Stimulated activated CD8-positive, alpha-beta memory T cell treated with anti-CD3 and anti-CD28 coated beads, Interleukin-4, amount 100 ng/mL, for 1 hour (primary cell): ENCODE measurements around the gene SAP30BP.
A peak's percentile ranks its signal among the peaks of the same experiment; 100 is the strongest.
"Not testable (repeated sequence)": the region's sequence is repeated elsewhere in the genome, so short reads cannot be mapped to it uniquely, and the experiment has no call there.

Source experiments
- DNase-seq, 2 donors: peaks; one replicate each; pipeline ENCODE4 v3.0.0-alpha.2; 2020; ENCODE audit warnings: low read depth in 2 of 2, low spot score in 1 of 2

SAP30BP gene

DNA sequence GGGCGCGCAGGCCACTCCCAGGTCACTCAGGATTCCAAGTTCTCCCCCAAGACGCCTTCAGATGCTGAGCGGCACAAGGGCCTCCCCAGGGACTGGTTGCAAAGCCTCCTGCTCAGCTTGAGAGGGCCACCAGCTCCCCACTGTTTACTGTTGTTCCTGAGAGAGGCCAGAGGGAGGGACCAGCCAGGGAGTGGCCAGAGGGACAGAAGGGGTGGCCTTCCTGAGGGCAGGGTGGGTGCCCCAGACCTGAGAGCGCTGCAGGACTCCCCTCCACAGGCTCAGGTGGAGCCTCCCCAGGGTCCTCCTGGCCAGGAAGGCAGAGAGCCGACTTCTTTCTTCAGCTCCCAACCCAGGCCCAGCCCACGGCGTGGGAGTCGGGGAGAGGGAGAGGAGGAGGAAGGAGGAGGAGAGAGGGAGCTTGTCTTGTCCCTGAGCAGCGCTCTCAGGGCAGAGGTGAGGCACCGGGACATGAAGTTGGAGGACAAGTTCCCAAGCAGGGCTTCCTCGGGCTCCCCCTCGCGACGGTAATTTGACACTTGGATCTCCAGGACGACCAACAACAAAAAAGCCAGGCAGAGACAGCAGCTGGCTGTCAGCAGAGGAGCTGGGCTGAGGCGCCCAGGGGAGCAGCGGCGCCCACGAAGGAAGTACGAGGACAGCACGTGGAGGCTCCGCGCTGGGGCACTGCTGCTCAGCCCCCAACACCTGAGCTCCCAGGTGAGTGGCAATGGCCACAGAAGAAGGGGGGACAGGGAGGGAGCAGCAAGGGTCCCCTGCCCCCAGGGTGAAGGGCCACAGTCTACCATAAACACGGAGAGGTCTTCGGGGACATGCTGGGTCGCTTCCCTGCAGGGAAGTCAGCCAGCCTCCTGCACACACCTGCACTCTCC lies 33.4 kb upstream of the SAP30BP start:
- DNase-seq: peak in 1 of 2 donors; percentile 19

DNA sequence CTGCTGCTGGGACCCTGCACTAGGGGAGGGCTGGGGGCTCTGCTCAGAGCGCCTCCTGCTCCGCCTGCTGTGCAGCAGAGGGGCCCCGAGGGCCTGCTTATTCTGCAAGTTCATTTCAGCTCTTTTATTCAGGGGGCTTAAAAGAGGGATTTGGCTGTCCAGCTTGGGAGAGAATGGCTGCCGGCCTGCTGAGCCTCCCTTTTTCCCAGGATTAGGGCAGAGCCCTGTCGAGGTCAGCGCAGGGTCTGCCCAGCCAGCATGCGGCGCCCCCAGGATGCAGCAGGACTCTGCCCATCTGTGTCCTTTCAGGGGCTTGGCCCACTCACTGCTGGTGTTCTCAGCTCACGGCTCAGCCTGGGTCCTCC lies 32.8 kb upstream of the SAP30BP start:
- DNase-seq: no peak

DNA sequence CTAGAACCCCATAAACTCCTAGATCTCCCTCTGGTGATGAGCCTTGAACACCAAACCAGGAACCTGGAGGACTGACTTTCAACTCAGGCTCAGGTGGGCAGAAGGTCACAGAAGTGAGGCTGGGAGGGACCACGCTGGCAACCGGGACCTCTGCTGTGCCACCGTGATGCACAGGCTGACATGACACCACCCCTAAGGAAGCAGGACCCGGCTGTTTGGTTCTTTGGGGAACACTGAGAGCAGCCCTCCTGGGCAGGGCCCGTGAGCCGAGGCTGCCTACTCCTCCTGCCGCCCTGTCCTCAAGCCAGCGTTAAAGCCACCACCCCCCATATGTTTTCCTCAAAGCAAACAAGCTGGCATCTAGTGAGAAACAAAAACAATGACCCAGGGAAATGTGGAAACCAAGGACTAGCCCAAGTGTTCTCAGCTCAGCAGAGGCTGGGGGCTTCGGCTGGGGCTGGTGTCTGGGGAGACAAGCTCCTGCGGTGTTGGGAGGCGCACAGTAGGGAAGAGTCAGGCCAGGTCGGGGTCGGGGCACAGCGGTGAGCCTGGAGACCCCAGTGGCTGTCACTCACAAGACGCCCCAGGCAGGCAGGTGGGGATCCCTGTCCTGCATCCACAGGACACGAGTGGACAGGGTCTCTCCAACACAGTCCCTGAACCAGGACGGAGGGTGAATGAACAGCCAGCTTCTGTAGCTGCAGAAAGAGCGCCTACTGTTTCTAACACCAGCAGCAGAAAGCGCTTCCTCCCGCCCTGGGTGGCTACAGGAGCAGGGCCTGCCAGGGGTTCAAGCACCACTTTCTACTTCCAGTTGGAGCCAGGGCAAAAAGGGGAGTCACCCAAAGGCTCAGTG lies 32.2 kb upstream of the SAP30BP start:
- no peak for DNase-seq

DNA sequence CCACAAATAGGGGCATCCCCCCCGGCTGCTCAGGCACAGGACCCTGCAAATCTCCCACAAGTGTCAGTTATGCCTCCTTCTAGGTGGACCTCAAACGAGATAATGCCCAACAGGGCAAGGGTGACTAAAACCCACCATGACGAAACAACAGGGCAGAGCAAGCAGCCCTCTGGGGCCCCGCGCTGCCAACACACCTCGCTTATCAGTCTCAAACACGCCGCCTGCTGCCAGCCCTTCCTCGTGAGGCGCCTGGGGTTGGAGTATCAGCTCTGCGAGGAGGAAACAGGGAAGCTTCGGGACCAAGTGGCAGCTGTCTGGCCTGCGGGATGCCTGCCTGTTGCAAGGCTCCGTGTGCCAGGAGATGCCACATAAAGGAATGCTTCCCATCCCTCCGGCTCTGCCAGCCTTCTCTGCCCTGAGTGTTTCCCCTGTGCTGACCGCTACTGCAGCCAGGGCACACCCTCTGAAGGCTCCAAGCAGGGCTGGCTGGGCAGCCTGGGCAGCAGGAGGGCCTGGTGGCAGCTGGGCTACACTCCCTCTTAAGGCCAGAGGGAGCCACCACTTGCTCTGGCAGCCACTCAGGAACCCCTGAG lies 31.4 kb upstream of the SAP30BP start:
- DNase-seq: no peak

DNA sequence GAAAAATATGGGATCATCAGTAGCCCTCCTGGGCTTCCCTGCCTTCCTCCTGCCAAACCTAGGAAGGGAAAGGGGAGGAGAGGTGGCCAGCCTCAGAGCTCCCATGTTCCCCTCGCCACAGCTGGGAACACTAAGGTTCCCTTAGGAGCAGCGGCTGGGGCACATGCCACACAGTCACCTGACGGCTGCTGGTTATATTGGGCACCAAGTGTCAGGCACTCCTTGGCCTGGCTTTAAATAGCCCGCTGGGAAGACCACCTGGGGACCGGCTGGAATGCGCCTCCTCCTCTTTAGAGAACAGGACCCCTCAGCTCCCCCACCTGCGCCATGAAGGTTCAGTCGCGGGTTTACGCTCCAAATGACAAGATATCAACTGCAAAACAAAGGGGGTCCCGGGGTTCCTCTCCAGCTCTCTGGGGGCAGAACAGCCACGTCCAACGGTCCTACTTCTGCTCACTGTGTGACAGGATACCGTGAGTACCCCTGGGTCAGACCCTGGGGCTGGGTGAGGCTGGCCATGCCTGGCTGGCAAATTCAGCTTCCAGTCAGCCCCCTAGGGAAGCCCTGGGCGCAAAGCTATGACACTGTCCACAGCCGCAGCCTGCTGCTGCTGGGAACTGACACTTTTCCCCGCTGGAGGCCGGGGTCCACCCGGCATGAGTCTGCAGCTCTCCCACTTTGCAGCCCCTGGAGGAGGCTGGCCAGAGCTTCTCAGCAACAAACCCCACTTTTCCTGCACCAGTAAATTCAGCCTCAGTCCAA lies 30.6 kb upstream of the SAP30BP start:
- DNase-seq: no peak

DNA sequence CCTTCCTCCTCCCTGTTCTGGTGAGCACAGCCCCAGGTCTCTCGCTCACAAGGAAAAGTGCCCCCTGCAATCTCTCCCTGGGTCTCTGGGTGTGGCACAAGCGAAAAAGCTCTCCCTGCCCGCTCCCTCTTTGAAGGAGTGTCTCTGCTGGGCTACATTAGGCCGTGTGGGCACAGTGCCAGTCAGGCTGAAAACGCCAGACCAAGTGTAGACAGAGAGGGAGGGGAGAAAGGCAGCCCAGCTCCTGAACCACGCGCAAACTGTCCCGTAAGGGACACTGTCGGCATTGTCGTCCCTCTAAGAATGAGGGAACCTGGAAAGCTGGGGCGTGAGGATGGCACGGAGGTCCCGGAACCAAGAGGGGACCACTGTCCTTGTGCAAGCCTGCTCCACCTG lies 30.0 kb upstream of the SAP30BP start:
- DNase-seq: no peak

DNA sequence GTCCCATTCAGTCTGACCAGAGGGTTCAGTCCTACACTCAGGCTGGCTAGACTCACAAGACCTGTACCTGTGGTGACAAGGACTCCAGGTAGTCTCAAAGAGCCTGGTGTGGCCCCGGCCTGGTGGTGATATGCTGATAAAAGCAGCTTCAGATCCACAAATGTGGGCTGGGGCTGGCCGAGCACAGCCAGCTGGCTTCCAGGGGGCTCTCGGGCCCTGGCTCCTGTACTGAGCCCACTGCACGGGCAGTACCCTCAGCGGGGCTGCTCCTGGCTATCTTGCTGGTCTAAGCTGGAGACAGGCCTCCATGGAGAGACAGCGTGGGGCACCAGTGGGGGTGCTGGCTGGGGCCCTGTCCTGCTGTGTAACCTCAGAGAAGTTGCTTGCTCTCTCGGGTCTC lies 29.6 kb upstream of the SAP30BP start:
- DNase-seq: no peak

DNA sequence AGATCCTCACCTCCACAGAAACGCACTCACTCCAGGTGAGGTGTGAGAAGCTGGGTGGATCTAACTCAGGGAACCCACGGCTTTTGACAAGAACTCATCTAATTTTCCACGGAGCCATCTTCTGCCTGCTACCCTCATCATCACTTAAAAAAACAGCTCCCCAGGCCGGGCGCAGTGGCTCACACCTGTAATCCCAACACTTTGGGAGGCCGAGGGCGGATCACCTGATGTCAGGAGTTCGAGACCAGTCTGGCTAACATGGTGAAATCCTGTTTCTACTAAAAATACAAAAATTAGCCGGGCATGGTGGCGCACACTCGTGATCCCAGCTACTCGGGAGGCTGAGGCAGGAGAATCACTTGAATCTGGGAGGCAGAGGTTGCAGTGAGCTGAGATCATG lies 29.1 kb upstream of the SAP30BP start:
- DNase-seq: not testable (repeated sequence)

DNA sequence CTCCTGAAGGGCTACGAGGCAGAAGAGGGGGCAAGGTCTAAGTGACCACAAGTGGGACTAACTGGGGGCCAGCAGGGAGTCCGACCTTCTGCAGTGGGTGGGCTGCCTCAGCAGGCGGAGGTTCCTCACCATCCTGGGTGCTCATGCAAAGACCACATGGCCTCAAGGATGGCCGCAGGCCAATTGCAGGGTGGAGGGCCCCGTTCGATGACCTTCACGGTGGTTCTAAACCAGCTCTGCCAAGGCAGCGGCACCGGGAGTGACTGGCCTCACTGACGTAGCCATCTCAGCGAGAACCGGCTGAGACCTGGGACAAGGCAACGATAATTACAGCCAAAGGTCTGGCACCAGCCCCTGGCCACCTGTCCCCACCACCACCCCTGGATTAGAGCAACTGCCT lies 28.2 kb upstream of the SAP30BP start:
- DNase-seq: no peak

DNA sequence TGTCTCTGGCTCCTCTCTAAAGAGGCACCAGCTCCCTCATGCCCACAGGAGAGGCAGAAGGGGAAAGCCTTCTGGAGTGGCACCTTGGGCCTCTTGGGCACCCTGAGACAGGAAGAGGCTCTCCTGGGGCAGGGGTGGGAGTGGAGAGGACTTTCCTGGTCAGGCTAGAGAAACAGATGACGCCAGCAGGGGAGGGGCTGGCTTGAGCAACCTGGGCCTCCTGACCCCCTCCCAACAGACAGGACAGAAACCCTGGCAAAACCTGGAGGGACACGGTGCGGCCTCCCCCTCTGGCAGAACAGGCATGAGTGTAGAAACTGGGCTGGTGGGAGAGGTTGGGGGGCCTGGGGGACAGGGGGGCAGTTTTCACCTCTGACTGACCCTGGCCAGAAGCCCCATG lies 27.8 kb upstream of the SAP30BP start:
- no peak for DNase-seq

DNA sequence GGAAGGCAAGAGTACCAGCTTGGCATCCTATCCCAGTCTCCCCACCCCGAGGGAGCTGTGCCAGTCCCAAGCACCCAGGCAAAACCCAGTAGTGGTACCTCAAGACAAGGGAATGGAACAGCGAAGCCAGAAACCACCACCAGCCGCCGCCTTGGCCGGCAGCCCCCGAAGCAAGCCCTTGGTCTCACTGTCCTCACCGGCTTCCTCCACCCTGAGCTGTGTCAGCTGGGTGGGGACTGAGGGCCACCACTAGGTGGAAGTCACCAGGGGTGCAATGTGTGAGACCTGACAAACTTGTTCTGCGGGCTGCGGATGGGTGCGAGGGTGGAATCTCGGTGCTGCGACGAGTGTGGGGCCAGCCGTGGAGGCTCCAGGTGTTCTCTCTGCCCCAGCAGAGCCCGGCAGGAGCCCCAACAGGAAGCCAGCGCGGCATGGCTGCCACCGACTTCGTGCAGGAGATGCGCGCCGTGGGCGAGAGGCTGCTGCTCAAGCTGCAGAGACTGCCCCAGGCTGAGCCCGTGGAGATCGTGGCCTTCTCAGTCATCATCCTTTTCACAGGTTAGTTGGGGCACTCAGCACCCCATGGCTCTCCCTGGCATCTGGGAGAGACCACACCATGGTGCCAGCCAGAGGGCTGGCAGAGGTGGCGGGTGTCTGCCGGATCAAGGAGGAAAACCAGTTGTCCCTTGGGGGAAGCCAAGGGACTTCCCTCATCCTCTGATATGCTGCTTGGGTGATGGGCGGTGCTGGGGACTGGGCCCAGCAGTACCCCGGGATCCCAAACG lies 27.2 kb upstream of the SAP30BP start:
- DNase-seq: no peak

DNA sequence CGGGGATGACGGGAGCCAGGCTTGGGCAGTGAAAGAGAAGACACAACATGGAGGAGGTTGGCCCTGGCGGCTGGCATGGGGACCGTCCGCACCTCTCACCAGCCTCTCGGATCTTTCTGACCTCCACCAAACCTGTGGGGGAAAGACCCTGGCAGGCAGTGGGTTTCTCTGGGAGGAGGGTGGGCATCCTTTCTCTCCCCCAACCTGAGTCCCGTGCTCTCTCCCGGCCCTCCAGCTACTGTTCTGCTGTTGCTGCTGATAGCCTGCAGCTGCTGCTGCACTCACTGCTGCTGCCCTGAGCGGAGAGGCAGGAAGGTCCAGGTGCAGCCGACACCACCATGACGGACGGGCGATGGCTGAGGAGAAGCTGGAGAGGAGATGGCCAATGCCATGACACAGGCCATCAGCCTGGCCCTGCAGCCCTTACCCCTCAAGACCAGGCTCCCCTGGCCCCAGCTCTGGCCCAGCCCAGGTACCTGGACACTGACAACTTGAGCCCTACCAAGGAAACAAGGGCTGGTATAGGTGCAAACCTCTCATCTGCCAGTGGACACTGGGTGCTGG lies 26.5 kb upstream of the SAP30BP start:
- no peak for DNase-seq

DNA sequence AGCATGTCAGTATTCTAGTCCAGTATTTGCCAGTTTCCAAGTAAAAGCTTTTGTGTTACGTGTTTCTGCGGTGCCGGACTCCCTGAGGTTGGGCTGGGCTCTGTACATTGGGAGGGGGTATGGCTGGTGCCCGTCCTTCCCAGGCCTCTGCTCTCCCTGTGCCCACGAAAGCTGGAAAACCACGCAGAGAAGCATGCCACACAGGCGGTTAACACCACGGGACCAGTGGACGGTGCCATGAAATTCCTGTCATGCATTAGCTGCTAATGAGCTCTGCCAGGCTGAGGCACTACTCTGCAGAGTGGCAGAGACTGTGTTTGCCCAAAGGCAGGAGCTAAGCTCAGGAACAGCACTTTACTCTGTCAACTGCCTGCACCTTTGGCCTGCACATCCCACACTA lies 25.8 kb upstream of the SAP30BP start:
- no peak for DNase-seq

DNA sequence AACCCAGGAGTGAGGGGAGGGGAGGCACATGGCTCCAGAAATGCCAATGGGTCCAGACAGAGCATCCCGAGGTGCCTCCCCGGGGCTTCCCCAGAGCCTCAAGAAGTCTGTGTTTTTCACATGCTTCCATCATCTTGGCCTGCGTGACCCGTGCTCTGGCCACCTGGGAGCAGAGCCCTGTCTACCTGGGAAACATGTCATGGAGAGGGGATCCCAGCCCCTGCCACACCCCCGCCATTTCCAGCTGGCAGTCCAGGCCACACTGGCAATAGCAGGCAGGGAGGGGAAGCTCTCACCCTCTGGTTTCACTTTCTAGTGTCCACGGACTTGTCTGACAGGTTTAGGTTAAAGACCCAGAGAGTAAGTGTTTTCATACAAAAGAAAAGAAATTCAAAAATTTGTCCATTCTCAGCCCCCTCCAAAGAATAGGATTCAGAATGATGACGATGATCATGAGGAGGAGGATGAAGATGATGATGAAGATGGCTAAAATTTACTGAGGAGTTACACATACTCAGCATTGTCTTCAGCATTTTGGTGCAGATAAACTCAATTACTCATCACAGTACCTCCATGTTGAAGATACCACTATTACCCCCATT lies 24.9 kb upstream of the SAP30BP start:
- no peak for DNase-seq

DNA sequence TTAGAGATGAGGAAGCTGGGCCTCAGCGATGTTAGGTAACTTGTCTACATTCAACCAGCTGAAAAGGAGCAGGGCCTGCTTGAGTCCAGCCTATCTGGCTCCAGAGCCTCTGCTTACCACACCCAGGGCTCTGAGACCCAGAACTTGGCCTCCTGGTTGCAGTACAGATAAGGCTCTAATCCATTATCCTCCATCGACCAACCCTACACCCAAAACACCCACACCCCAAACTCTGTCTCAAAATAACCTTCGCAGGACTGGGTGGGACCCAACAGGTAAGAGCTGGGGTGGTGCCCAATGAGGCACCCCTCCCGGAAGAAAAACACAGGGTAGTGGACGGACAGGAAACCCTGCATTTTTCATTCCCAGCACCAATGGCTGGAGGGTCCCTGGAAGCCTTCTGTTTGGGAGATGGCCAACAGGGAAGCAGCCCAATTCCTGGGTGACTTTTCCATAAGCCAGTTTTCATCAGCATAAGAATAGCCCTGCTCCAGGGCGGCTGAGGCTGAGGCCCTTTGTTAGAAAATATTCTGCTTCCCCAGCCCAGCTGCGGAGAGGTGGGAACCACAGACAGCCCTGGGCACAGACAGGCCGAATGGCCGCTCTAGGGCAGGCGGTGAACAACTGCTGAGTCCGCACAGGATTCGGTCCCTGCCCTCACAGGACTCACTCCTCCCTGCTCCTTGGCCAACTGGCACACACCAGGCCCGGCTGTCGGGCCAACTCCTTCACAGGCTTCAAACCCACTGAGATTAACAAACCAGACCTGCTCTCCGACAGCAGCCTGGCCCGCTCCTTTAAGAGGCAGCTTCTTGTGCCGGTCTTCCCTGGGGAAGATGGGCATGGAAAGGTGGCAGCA lies 24.1 kb upstream of the SAP30BP start:
- no peak for DNase-seq

DNA sequence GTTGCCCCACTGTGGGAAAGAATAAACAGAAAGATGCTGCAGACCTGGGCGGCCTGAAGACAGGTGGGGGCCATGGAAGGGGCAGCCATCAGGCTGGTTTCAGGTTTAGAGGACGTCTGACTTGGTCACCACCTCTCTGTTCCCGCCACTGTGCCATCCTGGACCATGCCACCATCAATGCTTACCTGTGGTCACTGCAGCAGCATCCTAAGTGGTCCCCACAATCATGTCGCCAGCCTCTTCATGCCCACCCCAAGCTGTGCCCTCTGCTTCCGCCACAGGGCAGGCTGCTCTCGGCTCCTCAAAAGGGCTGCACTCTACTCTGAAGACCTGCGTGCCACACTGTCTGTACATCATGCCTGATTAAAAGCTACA lies 23.5 kb upstream of the SAP30BP start:
- no peak for DNase-seq

DNA sequence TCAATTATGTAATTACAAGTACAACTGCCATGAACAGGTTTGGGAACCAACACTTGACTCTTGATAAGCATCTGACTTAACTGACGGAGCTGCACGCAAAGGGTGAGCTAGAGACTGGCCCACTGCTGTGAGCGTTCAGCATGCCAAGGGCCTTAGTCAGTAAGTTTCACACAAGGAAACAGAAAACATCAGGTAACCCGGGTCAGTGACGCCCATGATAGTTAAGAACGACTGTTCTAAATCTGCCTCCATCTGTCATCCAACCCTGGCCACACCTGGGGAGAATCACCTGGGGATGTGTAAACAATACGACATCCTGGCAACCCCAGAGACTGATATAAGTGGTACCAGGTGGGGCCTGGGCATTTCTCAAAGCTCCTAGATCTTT lies 21.6 kb upstream of the SAP30BP start:
- no peak for DNase-seq

DNA sequence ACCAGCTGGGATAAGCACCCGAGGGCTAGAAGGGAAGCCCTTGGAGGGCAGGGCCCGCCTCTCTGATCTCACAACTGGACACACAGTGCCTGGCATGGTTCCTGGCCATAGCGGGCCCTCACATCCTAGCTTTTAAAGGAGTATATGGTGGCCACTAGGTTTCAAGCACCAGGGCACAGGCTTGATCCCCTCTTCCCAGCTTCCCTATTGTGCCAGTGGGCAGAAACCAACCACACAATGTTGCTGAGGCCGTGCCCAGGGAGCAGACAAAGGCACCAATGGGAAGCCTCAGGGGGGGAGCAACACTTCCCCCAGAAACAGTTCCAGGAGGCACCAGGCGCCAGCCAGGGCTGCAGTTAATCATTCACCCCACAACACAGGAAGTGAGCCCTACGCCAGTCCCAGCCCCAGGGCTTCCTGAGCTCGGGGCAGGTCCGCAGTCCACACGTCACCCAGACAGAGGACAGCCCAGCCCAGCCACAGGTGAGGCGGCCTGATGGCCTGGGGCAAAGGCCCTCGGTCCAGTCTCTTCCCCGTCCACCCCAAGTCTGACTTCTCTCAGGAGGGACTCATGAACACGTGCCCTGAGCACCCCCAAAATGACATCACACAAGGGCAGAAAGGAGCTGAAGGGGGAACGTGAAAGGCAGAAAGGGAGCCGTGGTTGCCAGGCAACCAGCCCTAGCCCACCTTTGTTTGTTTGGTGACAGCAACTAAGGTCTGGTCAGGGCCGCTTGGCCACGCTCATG lies 21.1 kb upstream of the SAP30BP start:
- DNase-seq: peak in 1 of 2 donors; percentile 7
